Stimulated activated CD8-positive, alpha-beta memory T cell treated with anti-CD3 and anti-CD28 coated beads, Interleukin-7, amount 100 ng/mL, for 1 hour (primary cell): ENCODE measurements around the gene STRBP.
"Not testable (repeated sequence)": the region's sequence is repeated elsewhere in the genome, so short reads cannot be mapped to it uniquely, and the experiment has no call there.

Experiments
- DNase-seq, 2 donors: peaks; one replicate each; pipeline ENCODE4 v3.0.0-alpha.2; 2020; ENCODE audit warnings: low read depth in 2 of 2

STRBP gene

GRCh38 chr9:123268465-123269259 is at the start of gene STRBP:
Gene STRBP (minus strand): TSS chr9:123268586. CDS start chr9:123184134, 84,452 bp downstream.
- DNase-seq = peak; percentile 79 to 88

GRCh38 chr9:123316053-123316718 is 47.8 kb upstream of the STRBP start:
- no peak for DNase-seq

GRCh38 chr9:123315635-123316034 is 47.2 kb upstream of the STRBP start:
- no peak for DNase-seq

GRCh38 chr9:123314617-123315016 is 46.2 kb upstream of the STRBP start:
- no peak for DNase-seq

- DNase-seq = no peak
These were observed 44.0 kb upstream of the STRBP start for GRCh38 chr9:123312306-123312877.

GRCh38 chr9:123311250-123311752 is 42.9 kb upstream of the STRBP start:
- no peak for DNase-seq

GRCh38 chr9:123310551-123311249 is 42.3 kb upstream of the STRBP start:
- no peak for DNase-seq

- DNase-seq = no peak
These were observed 41.2 kb upstream of the STRBP start for GRCh38 chr9:123309611-123310010.

GRCh38 chr9:123305879-123306278 is 37.5 kb upstream of the STRBP start:
- DNase-seq = no peak

GRCh38 chr9:123304340-123304691 is 35.9 kb upstream of the STRBP start:
- no peak for DNase-seq

GRCh38 chr9:123302348-123303214 is 34.2 kb upstream of the STRBP start:
- no peak for DNase-seq

GRCh38 chr9:123301936-123302335 is 33.5 kb upstream of the STRBP start:
- DNase-seq = not testable (repeated sequence)

- no peak for DNase-seq
These were observed 32.2 kb upstream of the STRBP start for GRCh38 chr9:123300554-123300953.

GRCh38 chr9:123299558-123300126 is 31.3 kb upstream of the STRBP start:
- DNase-seq = no peak

- DNase-seq = no peak
These were observed 27.8 kb upstream of the STRBP start for GRCh38 chr9:123296174-123296573.

- no peak for DNase-seq
These were observed 23.4 kb upstream of the STRBP start for GRCh38 chr9:123291736-123292135.

- DNase-seq = no peak
These were observed 22.4 kb upstream of the STRBP start for GRCh38 chr9:123290764-123291163.

- DNase-seq = no peak
These were observed 19.3 kb upstream of the STRBP start for GRCh38 chr9:123287639-123288038.

GRCh38 chr9:123286324-123286723 is 17.9 kb upstream of the STRBP start:
- DNase-seq = no peak

- no peak for DNase-seq
These were observed 16.3 kb upstream of the STRBP start for GRCh38 chr9:123284656-123285055.

GRCh38 chr9:123283455-123283854 is 15.1 kb upstream of the STRBP start:
- DNase-seq = no peak
